Stimulated activated CD8-positive, alpha-beta memory T cell treated with anti-CD3 and anti-CD28 coated beads, Interleukin-15, amount 100 ng/mL, for 1 hour (primary cell): ENCODE results near the gene SI.
"Not testable (repeated sequence)": the region's sequence is repeated elsewhere in the genome, so short reads cannot be mapped to it uniquely, and the experiment has no call there.

Source experiments
- DNase-seq: peaks from one replicate; pipeline ENCODE4 v3.0.0-alpha.2; 2020; ENCODE audit warnings: low read depth

SI gene

GRCh38 chr3:165078293-165078692 is at the start of gene SI:
TSS of gene SI (minus strand) at chr3:165078496. CDS start at chr3:165076012, 2,484 bp downstream.
- DNase-seq, result no peak

GRCh38 chr3:165125836-165126235 is 47.5 kb upstream of the SI start:
- no peak for DNase-seq

- no peak for DNase-seq
Measured at GRCh38 chr3:165111401-165111800, 33.1 kb upstream of the SI start.

GRCh38 chr3:165103616-165104015 is 25.3 kb upstream of the SI start:
- DNase-seq, result no peak

- no peak for DNase-seq
Measured at GRCh38 chr3:165082650-165083049, 4.4 kb upstream of the SI start.

GRCh38 chr3:165081183-165081582 is 2.9 kb upstream of the SI start:
- no peak for DNase-seq

- DNase-seq, result no peak
Measured at GRCh38 chr3:165075695-165076094, 2.6 kb downstream of the SI start.

GRCh38 chr3:165070682-165071081 is 7.6 kb downstream of the SI start:
- DNase-seq, result no peak

GRCh38 chr3:165056510-165056909 is 21.8 kb downstream of the SI start:
- no peak for DNase-seq

- no peak for DNase-seq
Measured at GRCh38 chr3:165040186-165040585, 38.1 kb downstream of the SI start.

GRCh38 chr3:165011557-165011956 is 66.7 kb downstream of the SI start:
- no peak for DNase-seq

GRCh38 chr3:164984947-164985346 is 93.3 kb downstream of the SI start:
- no peak for DNase-seq

GRCh38 chr3:164962610-164963009 is 115.7 kb downstream of the SI start:
- no peak for DNase-seq

GRCh38 chr3:164952966-164953365 is 125.3 kb downstream of the SI start:
- no peak for DNase-seq

- not testable (repeated sequence) for DNase-seq
Measured at GRCh38 chr3:164951403-164951802, 126.9 kb downstream of the SI start.

- DNase-seq, result no peak
Measured at GRCh38 chr3:164940745-164941144, 137.6 kb downstream of the SI start.

GRCh38 chr3:164929642-164930041 is 148.7 kb downstream of the SI start:
- no peak for DNase-seq
